H1 (cell line): Measurements from ENCODE around the gene COX7C. TPM values are rescaled to one million over a fixed set of nuclear protein-coding genes. Genes with fewer than 3 reads are reported as not detected.

ENCODE experiments used
- ASH2L ChIP-seq: fragments of 200-600, 300-600 bp; sonication (generic); IDR thresholded peaks from one replicate; pipeline ENCODE4 v1.7.1; 2017; ENCODE audit warnings: low read length
- SP2 ChIP-seq: IDR thresholded peaks from 2 replicates; pipeline ENCODE4 v1.6.1; 2012; ENCODE audit warnings: mild to moderate bottlenecking, low read length, inconsistent platforms
- polyA plus RNA-seq, 7 experiments: library from polyadenylated mRNA; depleted of rRNA in 3 of 7; stranded (reverse) in 5 of 7; unstranded in 2 of 7; fragments of >200 nt in 5 of 7; fragments of 200-250 nt in 2 of 7; gene quantifications; 1 replicate in 5 of 7; 2 replicates in 1 of 7; 4 replicates in 1 of 7; pipeline versions ENCODE4 v1.2.1 to v1.2.3, GENCODE V29; 2011 to 2013; ENCODE audit warnings: missing spikeins in 2 of 7, mixed read lengths in 2 of 7
- total RNA-seq: library from RNA; stranded (reverse); fragmentation: NEBNext Ultra II Directional; extraction: Animal tissue kit (Norgen Biotek cat#: 25700); gene quantifications from 2 replicates; pipeline ENCODE4 v1.2.1, GENCODE V29; 2021
- TF ChIP-seq, protein P1 (sequence below): IDR thresholded peaks from 2 replicates; pipeline ENCODE4 v1.6.1; 2011; ENCODE audit warnings: low read length, improper control_type of control experiment

COX7C gene
- total and polyA plus RNA-seq, 2 of the 8 experiments (the other 6 are each of a cell fraction or from before 2014, with no cell fraction given) = 1,059 to 1,207 TPM

DNA sequence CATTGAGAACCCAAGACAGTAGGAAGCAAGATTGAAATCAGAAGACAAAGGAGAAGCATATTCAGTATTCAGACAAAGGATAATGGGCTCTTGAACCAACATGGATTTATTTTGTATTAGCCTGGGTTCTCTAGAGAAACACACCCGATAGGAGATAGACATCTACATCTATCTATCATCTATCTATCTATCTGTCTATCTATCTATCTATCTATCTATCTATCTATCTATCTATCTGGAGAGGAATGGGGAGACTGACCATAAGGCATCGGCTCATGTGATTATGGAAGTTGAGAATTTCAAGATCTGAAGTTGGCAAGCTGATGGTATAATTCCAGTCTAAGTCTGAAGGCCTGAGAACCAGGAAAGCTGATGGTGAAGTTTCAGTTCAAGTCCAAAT lies 13.4 kb downstream of the COX7C start (continued):
- TF ChIP-seq SP2 = no peak
- TF ChIP-seq, protein P1, sequence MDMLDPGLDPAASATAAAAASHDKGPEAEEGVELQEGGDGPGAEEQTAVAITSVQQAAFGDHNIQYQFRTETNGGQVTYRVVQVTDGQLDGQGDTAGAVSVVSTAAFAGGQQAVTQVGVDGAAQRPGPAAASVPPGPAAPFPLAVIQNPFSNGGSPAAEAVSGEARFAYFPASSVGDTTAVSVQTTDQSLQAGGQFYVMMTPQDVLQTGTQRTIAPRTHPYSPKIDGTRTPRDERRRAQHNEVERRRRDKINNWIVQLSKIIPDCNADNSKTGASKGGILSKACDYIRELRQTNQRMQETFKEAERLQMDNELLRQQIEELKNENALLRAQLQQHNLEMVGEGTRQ = no peak
- TF ChIP-seq ASH2L = no peak
